ENCODE measurements around the gene SDK2.

- TF ChIP-seq CTCF (IDR thresholded peaks at IDR 0.05) (no peak), POLR2A (IDR thresholded peaks at IDR 0.05) (no peak)
Measured at GRCh38 chr17:73436954-73437353, 207.3 kb downstream of the SDK2 start.

All from prostate gland (tissue), 2 donors.